ENCODE measurements around the gene CENPS.
A peak's percentile ranks its signal among the peaks of the same experiment; 100 is the strongest.

The CENPS gene

GRCh38 chr1:10398734-10399443 is 31.3 kb upstream of the CENPS start, which contains the start of gene PGD:
Gene PGD, plus strand, starts transcription at chr1:10399064. Its CDS starts 54 bp downstream, at chr1:10399118.
- TF ChIP-seq PPARA (CRISPR knock-in tag; IDR thresholded peaks at IDR 0.05; ENCODE audit: borderline replicate concordance) (no peak), ZNF8 (CRISPR knock-in tag; IDR thresholded peaks at IDR 0.05) (no peak), RARB (CRISPR knock-in tag; IDR thresholded peaks at IDR 0.05) (no peak), TOX (CRISPR knock-in tag; IDR thresholded peaks at IDR 0.05; ENCODE audit: borderline replicate concordance) (no peak), CREB5 (CRISPR knock-in tag; IDR thresholded peaks at IDR 0.05; ENCODE audit: low read depth) (no peak), SNAI2 (CRISPR knock-in tag; IDR thresholded peaks at IDR 0.05) (no peak), GLIS3 (CRISPR knock-in tag; IDR thresholded peaks at IDR 0.05) (no peak), ZNF70 (CRISPR knock-in tag; IDR thresholded peaks at IDR 0.05) (no peak), CSDC2 (CRISPR knock-in tag; IDR thresholded peaks at IDR 0.05) (no peak), ZC3H10 (CRISPR knock-in tag; IDR thresholded peaks at IDR 0.05) (no peak), BACH2 (CRISPR knock-in tag; IDR thresholded peaks at IDR 0.05; ENCODE audit: borderline replicate concordance) (no peak), ESRRG (CRISPR knock-in tag; IDR thresholded peaks at IDR 0.05) (no peak), ZFP3 (CRISPR knock-in tag; IDR thresholded peaks at IDR 0.05) (no peak), ZNF565 (CRISPR knock-in tag; conservative IDR thresholded peaks at IDR 0.05; ENCODE audit: low read depth) (no peak), ZFP30 (CRISPR knock-in tag; IDR thresholded peaks at IDR 0.05) (no peak)
- TF ChIP-seq, protein P1, sequence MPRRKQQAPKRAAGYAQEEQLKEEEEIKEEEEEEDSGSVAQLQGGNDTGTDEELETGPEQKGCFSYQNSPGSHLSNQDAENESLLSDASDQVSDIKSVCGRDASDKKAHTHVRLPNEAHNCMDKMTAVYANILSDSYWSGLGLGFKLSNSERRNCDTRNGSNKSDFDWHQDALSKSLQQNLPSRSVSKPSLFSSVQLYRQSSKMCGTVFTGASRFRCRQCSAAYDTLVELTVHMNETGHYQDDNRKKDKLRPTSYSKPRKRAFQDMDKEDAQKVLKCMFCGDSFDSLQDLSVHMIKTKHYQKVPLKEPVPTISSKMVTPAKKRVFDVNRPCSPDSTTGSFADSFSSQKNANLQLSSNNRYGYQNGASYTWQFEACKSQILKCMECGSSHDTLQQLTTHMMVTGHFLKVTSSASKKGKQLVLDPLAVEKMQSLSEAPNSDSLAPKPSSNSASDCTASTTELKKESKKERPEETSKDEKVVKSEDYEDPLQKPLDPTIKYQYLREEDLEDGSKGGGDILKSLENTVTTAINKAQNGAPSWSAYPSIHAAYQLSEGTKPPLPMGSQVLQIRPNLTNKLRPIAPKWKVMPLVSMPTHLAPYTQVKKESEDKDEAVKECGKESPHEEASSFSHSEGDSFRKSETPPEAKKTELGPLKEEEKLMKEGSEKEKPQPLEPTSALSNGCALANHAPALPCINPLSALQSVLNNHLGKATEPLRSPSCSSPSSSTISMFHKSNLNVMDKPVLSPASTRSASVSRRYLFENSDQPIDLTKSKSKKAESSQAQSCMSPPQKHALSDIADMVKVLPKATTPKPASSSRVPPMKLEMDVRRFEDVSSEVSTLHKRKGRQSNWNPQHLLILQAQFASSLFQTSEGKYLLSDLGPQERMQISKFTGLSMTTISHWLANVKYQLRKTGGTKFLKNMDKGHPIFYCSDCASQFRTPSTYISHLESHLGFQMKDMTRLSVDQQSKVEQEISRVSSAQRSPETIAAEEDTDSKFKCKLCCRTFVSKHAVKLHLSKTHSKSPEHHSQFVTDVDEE (CRISPR knock-in tag; IDR thresholded peaks at IDR 0.05) = no peak
- TF ChIP-seq, protein P2, sequence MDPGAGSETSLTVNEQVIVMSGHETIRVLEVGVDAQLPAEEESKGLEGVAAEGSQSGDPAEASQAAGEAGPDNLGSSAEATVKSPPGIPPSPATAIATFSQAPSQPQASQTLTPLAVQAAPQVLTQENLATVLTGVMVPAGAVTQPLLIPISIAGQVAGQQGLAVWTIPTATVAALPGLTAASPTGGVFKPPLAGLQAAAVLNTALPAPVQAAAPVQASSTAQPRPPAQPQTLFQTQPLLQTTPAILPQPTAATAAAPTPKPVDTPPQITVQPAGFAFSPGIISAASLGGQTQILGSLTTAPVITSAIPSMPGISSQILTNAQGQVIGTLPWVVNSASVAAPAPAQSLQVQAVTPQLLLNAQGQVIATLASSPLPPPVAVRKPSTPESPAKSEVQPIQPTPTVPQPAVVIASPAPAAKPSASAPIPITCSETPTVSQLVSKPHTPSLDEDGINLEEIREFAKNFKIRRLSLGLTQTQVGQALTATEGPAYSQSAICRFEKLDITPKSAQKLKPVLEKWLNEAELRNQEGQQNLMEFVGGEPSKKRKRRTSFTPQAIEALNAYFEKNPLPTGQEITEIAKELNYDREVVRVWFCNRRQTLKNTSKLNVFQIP (CRISPR knock-in tag; IDR thresholded peaks at IDR 0.05; ENCODE audit: borderline replicate concordance, low read depth) = no peak
- TF ChIP-seq, protein P3, sequence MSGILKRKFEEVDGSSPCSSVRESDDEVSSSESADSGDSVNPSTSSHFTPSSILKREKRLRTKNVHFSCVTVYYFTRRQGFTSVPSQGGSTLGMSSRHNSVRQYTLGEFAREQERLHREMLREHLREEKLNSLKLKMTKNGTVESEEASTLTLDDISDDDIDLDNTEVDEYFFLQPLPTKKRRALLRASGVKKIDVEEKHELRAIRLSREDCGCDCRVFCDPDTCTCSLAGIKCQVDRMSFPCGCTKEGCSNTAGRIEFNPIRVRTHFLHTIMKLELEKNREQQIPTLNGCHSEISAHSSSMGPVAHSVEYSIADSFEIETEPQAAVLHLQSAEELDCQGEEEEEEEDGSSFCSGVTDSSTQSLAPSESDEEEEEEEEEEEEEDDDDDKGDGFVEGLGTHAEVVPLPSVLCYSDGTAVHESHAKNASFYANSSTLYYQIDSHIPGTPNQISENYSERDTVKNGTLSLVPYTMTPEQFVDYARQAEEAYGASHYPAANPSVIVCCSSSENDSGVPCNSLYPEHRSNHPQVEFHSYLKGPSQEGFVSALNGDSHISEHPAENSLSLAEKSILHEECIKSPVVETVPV (CRISPR knock-in tag; IDR thresholded peaks at IDR 0.05) = no peak
- peak; percentile 97 for ATAC-seq

DNA sequence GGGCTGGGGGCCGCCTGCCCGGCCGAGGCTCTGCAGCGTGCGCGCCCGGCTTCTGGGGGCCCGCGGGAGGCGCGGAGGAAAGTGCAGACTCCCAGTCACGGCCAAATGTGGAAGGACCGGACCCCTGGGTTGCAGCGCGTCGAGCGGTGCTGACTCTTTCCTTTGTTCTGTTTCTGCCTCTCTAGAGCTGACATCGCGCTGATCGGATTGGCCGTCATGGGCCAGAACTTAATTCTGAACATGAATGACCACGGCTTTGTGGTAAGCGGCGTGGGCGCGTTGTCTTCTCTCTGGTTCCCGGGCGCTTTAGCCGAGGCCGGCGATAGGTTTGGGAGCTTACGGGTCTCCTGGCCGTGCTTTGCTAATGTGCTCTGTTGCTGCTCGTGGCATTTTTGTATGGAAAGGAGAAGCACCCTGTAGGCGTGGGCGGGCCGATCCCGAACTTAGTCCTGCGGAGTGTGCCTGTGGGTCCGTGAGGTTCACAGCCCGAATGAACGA is 30.7 kb upstream of the CENPS start:
- no peak for TF ChIP-seq CREB5 (CRISPR knock-in tag; IDR thresholded peaks at IDR 0.05; ENCODE audit: low read depth)
- no peak for TF ChIP-seq ESRRG (CRISPR knock-in tag; IDR thresholded peaks at IDR 0.05)
- TF ChIP-seq, protein P2 (CRISPR knock-in tag; IDR thresholded peaks at IDR 0.05; ENCODE audit: borderline replicate concordance, low read depth) = no peak
- no peak for TF ChIP-seq OSR1 (CRISPR knock-in tag; IDR thresholded peaks at IDR 0.05)
- no peak for TF ChIP-seq CSDC2 (CRISPR knock-in tag; IDR thresholded peaks at IDR 0.05)
- TF ChIP-seq ZNF8 (CRISPR knock-in tag; IDR thresholded peaks at IDR 0.05) = no peak
- no peak for TF ChIP-seq PPARA (CRISPR knock-in tag; IDR thresholded peaks at IDR 0.05; ENCODE audit: borderline replicate concordance)
- no peak for TF ChIP-seq ZNF70 (CRISPR knock-in tag; IDR thresholded peaks at IDR 0.05)
- no peak for TF ChIP-seq TCF4 (CRISPR knock-in tag; IDR thresholded peaks at IDR 0.05; ENCODE audit: borderline replicate concordance)
- no peak for TF ChIP-seq SNAI2 (CRISPR knock-in tag; IDR thresholded peaks at IDR 0.05)
- no peak for TF ChIP-seq ZNF565 (CRISPR knock-in tag; conservative IDR thresholded peaks at IDR 0.05; ENCODE audit: low read depth)
- TF ChIP-seq GLIS3 (CRISPR knock-in tag; IDR thresholded peaks at IDR 0.05) = no peak
- TF ChIP-seq ZC3H10 (CRISPR knock-in tag; IDR thresholded peaks at IDR 0.05) = no peak
- no peak; the same call in 2 of the 3 replicates for ATAC-seq

Measured in SK-N-SH treated with all-trans-retinoic acid at 6 μM for 48 hours (cell line).